Stimulated activated naive B cell treated with anti-CD40 and anti-IgM and Interleukin-4, amounts not matched to agents 10 μg/mL and 1 μg/mL and 100 μg/mL, for 72 hours (primary cell): ENCODE data around the gene CDH13.

Source experiments
- ATAC-seq, 2 donors: fragments of 150-1000 bp; cut with Tn5 transposase; replicated peaks; 2 replicates each; pipeline ENCODE4 v1.10.0; 2021; ENCODE audit warnings: moderate library complexity in 1 of 2
- DNase-seq: peaks from one replicate; pipeline ENCODE4 v3.0.0; 2021
- H3K27ac Mint-ChIP-seq: one replicate; pipeline ENCODE4 v1.8.0; 2022; ENCODE audit warnings: mild to moderate bottlenecking, mixed read lengths
- H3K27me3 Mint-ChIP-seq, 2 donors: one replicate each; pipeline ENCODE4 v1.8.0; 2022; ENCODE audit warnings: mixed read lengths in 2 of 2
- H3K36me3 Mint-ChIP-seq, 2 donors: one replicate each; pipeline ENCODE4 v1.8.0; 2022; ENCODE audit warnings: mixed read lengths in 2 of 2, mild to moderate bottlenecking in 1 of 2
- H3K4me1 Mint-ChIP-seq, 2 donors: one replicate each; pipeline ENCODE4 v1.8.0; 2022; ENCODE audit warnings: mixed read lengths in 2 of 2, mild to moderate bottlenecking in 1 of 2
- H3K4me3 Mint-ChIP-seq, 2 donors: one replicate each; pipeline ENCODE4 v1.8.0; 2022; ENCODE audit warnings: mild to moderate bottlenecking in 2 of 2, mixed read lengths in 2 of 2, moderate library complexity in 1 of 2
- H3K9me3 Mint-ChIP-seq, 2 donors: one replicate each; pipeline ENCODE4 v1.8.0; 2022; ENCODE audit warnings: mixed read lengths in 2 of 2, mild to moderate bottlenecking in 1 of 2

CDH13 gene

GRCh38 chr16:83201748-83202147 lies 575.0 kb downstream of the CDH13 start:
- Mint-ChIP-seq H3K27me3 (peaks cover 4 to 5% of the 10 kb centered on the region in 2 donors), H3K9me3 (peaks cover 4% of the 10 kb centered on the region in 2 donors), H3K4me1 (no peaks in the 10 kb centered on the region), H3K27ac (no peak overlapping the region), H3K4me3 (no peak overlapping the region), H3K36me3 (no peaks in the 10 kb centered on the region)
- ATAC-seq (no peak), DNase-seq (no peak)

- H3K4me1 Mint-ChIP-seq, result no peaks in the 10 kb centered on the region
- no peak overlapping the region for H3K27ac Mint-ChIP-seq
- no peak overlapping the region for H3K4me3 Mint-ChIP-seq
- ATAC-seq (no peak), DNase-seq (no peak)
- H3K27me3 Mint-ChIP-seq, result peaks cover 4 to 11% of the 10 kb centered on the region in 2 donors
- H3K9me3 Mint-ChIP-seq, result peaks cover 4 to 6% of the 10 kb centered on the region in 2 donors
- H3K36me3 Mint-ChIP-seq, result no peaks in the 10 kb centered on the region
Observed at GRCh38 chr16:83205896-83206295, 579.1 kb downstream of the CDH13 start.

- no peak overlapping the region for H3K4me3 Mint-ChIP-seq
- H3K9me3 Mint-ChIP-seq, result peaks cover 0 to 6% of the 10 kb centered on the region in 2 donors
- no peaks in the 10 kb centered on the region for H3K36me3 Mint-ChIP-seq
- ATAC-seq, result no peak
- H3K27me3 Mint-ChIP-seq, result peaks cover 0 to 7% of the 10 kb centered on the region in 2 donors
- H3K4me1 Mint-ChIP-seq, result no peaks in the 10 kb centered on the region
- no peak overlapping the region for H3K27ac Mint-ChIP-seq
- no peak for DNase-seq
Observed at GRCh38 chr16:83206426-83206825, 579.7 kb downstream of the CDH13 start.

DNA sequence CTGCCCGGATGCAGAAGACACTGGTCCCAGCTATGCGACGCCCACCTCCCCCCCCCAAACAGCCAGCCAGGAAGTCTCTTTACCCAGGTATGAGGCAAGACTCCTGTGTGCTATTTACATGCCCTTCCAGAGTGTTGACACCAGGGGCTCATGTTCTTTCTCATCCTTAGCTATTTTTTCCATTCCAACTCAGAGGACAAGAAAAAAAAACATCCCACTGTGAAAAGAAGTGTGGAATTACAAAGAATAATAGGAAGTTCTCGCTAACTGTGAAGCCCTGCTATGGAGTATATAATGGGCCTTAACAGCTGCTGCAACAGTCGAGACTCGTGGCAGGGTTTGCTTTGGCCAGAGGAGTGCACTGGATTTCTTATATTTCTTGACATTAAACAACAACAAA lies 584.9 kb downstream of the CDH13 start:
- H3K4me1 Mint-ChIP-seq, result peaks cover 0 to 7% of the 10 kb centered on the region in 2 donors
- peaks cover 0 to 6% of the 10 kb centered on the region in 2 donors for H3K27me3 Mint-ChIP-seq
- no peak overlapping the region for H3K27ac Mint-ChIP-seq
- ATAC-seq, result no peak
- no peaks in the 10 kb centered on the region for H3K36me3 Mint-ChIP-seq
- peaks cover 8 to 10% of the 10 kb centered on the region in 2 donors for H3K9me3 Mint-ChIP-seq
- DNase-seq, result no peak
- no peak overlapping the region for H3K4me3 Mint-ChIP-seq

DNA sequence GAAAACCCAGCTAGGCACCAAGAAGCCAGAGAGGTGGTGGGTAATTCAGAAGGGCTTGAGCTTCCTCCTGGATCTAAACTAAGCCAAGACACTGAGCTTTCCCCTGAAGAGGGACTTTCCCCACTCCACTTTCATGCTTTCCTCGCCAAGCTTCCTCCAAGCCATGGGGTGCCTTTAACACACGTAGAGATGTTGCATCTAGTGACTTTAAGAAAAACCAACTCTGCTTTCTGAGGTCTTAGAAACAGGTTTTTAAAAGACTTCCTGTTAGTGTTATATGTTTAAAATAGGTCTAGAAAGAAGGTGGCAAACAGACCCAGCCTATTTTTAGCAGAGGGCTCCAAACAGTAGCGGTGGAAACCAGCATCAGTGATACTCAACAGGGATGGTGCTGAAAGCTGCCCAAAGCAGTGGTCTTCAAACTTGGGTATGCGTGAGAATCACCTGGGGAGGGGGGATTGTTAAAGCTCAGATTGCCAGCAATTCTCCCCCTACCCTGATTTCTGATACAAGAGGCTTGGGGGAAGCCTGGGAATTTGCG lies 585.6 kb downstream of the CDH13 start:
- peaks cover 0 to 7% of the 10 kb centered on the region in 2 donors for H3K4me1 Mint-ChIP-seq
- H3K27ac Mint-ChIP-seq, result no peak overlapping the region
- peaks cover 8 to 10% of the 10 kb centered on the region in 2 donors for H3K9me3 Mint-ChIP-seq
- H3K4me3 Mint-ChIP-seq, result no peak overlapping the region
- H3K36me3 Mint-ChIP-seq, result no peaks in the 10 kb centered on the region
- H3K27me3 Mint-ChIP-seq, result peaks cover 0 to 6% of the 10 kb centered on the region in 2 donors
- DNase-seq, result no peak
- peak in 1 of 2 donors; percentile 36 for ATAC-seq

DNA sequence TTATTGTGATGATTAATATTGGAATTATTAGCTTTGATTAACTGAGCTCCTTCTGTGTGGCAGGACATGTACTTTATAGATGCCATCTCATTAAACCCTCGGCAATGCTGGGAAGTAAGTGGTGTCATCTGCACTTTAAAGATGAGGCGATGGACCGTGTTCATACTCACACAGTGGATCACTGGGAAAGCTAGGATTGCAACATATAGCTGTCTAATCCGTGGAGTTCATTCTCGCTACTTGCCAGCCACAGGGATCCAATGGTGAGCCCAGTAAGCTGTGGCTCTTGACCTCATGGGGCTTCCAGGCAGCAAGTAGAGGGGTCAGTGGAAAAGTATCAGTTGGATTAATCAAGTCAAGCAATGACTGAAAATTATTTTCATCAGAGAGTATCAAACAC lies 587.9 kb downstream of the CDH13 start:
- no peak overlapping the region for H3K27ac Mint-ChIP-seq
- H3K4me1 Mint-ChIP-seq, result peaks cover 0 to 7% of the 10 kb centered on the region in 2 donors
- H3K36me3 Mint-ChIP-seq, result no peaks in the 10 kb centered on the region
- no peak overlapping the region for H3K4me3 Mint-ChIP-seq
- DNase-seq (no peak), ATAC-seq (no peak)
- peaks cover 8% of the 10 kb centered on the region in 2 donors for H3K9me3 Mint-ChIP-seq
- H3K27me3 Mint-ChIP-seq, result peaks cover 0 to 2% of the 10 kb centered on the region in 2 donors

GRCh38 chr16:83215406-83216001 lies 588.7 kb downstream of the CDH13 start:
- Mint-ChIP-seq H3K27ac (no peak overlapping the region), H3K9me3 (peaks cover 8% of the 10 kb centered on the region in 2 donors), H3K4me1 (peaks cover 0 to 7% of the 10 kb centered on the region in 2 donors), H3K27me3 (no peaks in the 10 kb centered on the region), H3K4me3 (no peak overlapping the region), H3K36me3 (no peaks in the 10 kb centered on the region)
- DNase-seq (peak; percentile 16), ATAC-seq (peak; percentile 45 to 51)

DNA sequence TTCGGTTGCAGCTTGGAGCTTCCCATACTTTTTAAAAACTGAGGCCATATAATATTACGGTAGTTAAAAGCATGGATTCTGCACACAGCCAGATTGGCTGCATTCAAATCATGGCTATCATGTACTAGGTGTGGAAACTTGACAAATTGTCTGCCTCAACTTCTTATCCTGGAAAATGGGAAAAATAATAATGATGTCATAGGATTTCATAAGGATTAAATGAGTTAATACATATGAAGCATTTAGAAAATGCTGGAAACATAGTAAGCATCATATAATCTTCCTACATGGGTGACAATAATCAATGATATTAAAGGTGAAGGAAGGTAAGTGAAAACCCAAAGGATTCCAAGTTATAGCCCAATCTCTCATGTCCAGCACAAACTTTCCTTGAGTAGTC lies 592.5 kb downstream of the CDH13 start:
- no peaks in the 10 kb centered on the region for H3K27me3 Mint-ChIP-seq
- H3K9me3 Mint-ChIP-seq, result peaks cover 0 to 2% of the 10 kb centered on the region in 2 donors
- DNase-seq (no peak), ATAC-seq (no peak)
- no peaks in the 10 kb centered on the region for H3K36me3 Mint-ChIP-seq
- H3K4me1 Mint-ChIP-seq, result no peaks in the 10 kb centered on the region
- no peak overlapping the region for H3K4me3 Mint-ChIP-seq
- H3K27ac Mint-ChIP-seq, result no peak overlapping the region

- no peak overlapping the region for H3K4me3 Mint-ChIP-seq
- DNase-seq, result no peak
- no peak overlapping the region for H3K27ac Mint-ChIP-seq
- H3K9me3 Mint-ChIP-seq, result peaks cover 0 to 2% of the 10 kb centered on the region in 2 donors
- H3K36me3 Mint-ChIP-seq, result no peaks in the 10 kb centered on the region
- no peaks in the 10 kb centered on the region for H3K27me3 Mint-ChIP-seq
- H3K4me1 Mint-ChIP-seq, result no peaks in the 10 kb centered on the region
- ATAC-seq, result no peak
Observed at GRCh38 chr16:83220066-83220465, 593.3 kb downstream of the CDH13 start.

- Mint-ChIP-seq H3K36me3 (no peaks in the 10 kb centered on the region), H3K27me3 (no peaks in the 10 kb centered on the region), H3K9me3 (no peaks in the 10 kb centered on the region), H3K4me3 (no peak overlapping the region), H3K27ac (no peak overlapping the region), H3K4me1 (no peaks in the 10 kb centered on the region)
- DNase-seq, result no peak
- no peak for ATAC-seq
Observed at GRCh38 chr16:83224642-83225041, 597.9 kb downstream of the CDH13 start.

DNA sequence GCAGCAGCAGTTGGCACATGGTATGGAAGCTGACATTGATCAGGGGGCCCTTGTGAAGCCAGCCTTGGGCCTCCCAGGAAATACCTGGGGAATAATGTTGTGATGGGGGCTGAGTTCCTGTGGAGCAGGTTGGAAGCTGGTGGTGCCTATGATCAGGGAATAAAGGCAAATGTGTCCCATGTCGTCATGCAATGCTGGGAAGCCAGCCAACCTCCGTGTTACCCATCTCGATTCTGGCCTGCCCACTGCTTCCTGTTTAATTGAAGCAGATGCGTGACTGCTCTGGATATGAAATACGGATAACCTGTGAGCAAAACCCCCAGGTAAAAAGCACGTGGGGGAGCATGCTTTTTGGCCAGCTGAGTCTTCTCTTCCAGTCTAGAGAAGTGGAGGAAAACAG lies 600.6 kb downstream of the CDH13 start:
- Mint-ChIP-seq H3K36me3 (no peaks in the 10 kb centered on the region), H3K9me3 (peaks cover 0 to 1% of the 10 kb centered on the region in 2 donors), H3K27ac (no peak overlapping the region), H3K27me3 (no peaks in the 10 kb centered on the region), H3K4me1 (no peaks in the 10 kb centered on the region), H3K4me3 (no peak overlapping the region)
- ATAC-seq (no peak), DNase-seq (no peak)

- ATAC-seq (no peak), DNase-seq (no peak)
- no peaks in the 10 kb centered on the region for H3K36me3 Mint-ChIP-seq
- H3K27me3 Mint-ChIP-seq, result peaks cover 0 to 3% of the 10 kb centered on the region in 2 donors
- no peaks in the 10 kb centered on the region for H3K4me1 Mint-ChIP-seq
- H3K4me3 Mint-ChIP-seq, result no peak overlapping the region
- H3K27ac Mint-ChIP-seq, result no peak overlapping the region
- H3K9me3 Mint-ChIP-seq, result peaks cover 0 to 2% of the 10 kb centered on the region in 2 donors
Observed at GRCh38 chr16:83231729-83232128, 605.0 kb downstream of the CDH13 start.

DNA sequence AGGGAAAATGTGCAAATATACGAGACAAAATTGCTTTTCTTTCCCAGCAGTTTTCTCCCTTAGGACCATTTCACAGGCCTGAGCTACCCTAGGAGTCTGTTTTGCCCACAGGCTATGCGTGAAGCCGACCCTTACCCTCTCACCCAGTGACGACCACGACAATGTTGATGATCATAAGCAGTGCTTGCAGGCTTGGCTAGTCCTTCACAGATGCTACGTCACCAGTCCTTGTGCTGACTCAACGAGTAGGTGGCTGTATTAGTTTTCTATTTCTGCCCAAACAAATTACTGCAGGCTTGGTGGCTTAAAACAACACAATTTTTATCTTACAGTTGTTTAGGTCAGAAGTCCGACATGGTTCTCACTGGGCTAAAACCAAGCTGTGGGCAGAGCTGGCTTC lies 606.4 kb downstream of the CDH13 start:
- peaks cover 0 to 3% of the 10 kb centered on the region in 2 donors for H3K9me3 Mint-ChIP-seq
- DNase-seq (no peak), ATAC-seq (no peak)
- no peak overlapping the region for H3K4me3 Mint-ChIP-seq
- no peaks in the 10 kb centered on the region for H3K36me3 Mint-ChIP-seq
- no peak overlapping the region for H3K27ac Mint-ChIP-seq
- H3K27me3 Mint-ChIP-seq, result peaks cover 0 to 5% of the 10 kb centered on the region in 2 donors
- H3K4me1 Mint-ChIP-seq, result no peaks in the 10 kb centered on the region

DNA sequence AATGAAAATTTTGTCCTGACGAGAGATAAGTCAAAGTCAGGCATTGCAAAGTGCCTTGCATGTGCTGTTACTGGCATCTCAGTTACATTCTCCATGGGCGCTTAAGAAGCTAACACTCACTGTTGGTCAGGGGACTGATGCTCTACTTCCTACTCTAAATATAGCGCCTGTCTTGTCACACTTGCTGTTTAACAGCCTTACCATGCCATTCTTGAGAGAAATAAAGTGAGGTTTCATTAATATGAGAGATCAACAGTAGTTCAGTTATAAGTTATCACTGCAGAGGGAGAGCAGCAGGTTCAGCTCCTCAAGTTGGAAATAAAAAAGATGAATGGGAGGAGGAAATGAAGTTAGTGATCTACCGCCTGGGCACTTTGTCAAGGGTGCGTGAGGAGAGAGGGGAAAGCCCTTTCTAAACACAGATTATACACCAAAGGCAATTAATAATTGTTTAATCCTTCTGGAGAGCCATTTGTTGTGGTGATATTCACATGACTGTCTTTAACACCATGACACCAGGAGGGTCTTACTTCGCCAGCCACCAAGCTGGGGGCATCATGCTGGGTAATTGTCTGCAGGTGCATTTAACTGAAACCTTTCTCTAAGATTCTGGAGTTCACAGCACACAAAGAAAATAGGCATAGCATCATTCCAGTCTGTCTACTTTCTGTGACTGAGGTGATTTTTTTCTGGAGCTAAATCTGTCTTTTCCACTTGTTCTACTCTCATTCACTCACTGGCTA lies 612.4 kb downstream of the CDH13 start:
- ATAC-seq, result no peak
- peaks cover 0 to 2% of the 10 kb centered on the region in 2 donors for H3K9me3 Mint-ChIP-seq
- H3K4me3 Mint-ChIP-seq, result no peak overlapping the region
- DNase-seq, result no peak
- peaks cover 0 to 8% of the 10 kb centered on the region in 2 donors for H3K27me3 Mint-ChIP-seq
- no peak overlapping the region for H3K27ac Mint-ChIP-seq
- H3K36me3 Mint-ChIP-seq, result no peaks in the 10 kb centered on the region
- H3K4me1 Mint-ChIP-seq, result no peaks in the 10 kb centered on the region

GRCh38 chr16:83244057-83244456 lies 617.3 kb downstream of the CDH13 start:
- ATAC-seq (no peak), DNase-seq (no peak)
- no peak overlapping the region for H3K4me3 Mint-ChIP-seq
- no peaks in the 10 kb centered on the region for H3K36me3 Mint-ChIP-seq
- no peak overlapping the region for H3K27ac Mint-ChIP-seq
- H3K27me3 Mint-ChIP-seq, result peaks cover 0 to 3% of the 10 kb centered on the region in 2 donors
- no peaks in the 10 kb centered on the region for H3K4me1 Mint-ChIP-seq
- H3K9me3 Mint-ChIP-seq, result no peaks in the 10 kb centered on the region
